GM13976 (cell line): Measurements from ENCODE around the gene ADRA2B.

Experiments
- DNase-seq: peaks from one replicate; pipeline ENCODE4 v3.0.0; 2012; ENCODE audit warnings: low spot score
- in situ Hi-C: fragments of 300-500 bp; cut with MboI; formaldehyde crosslinking; loops from one replicate; pipeline ENCODE4 v1.12.0; 2022; ENCODE audit warnings: low sequenced_read_pairs, mixed read lengths, inconsistent platforms; ENCODE audit not compliant: unreplicated experiment
- TF ChIP-seq, protein P1 (sequence below): IDR thresholded peaks from 2 replicates; pipeline ENCODE4 v1.5.1; 2012; ENCODE audit warnings: borderline replicate concordance, mild to moderate bottlenecking; ENCODE audit not compliant: insufficient read depth; ENCODE audit errors: extremely low read depth, missing control alignments, control extremely low read depth

ADRA2B gene

GRCh38 chr2:96105152-96105915 lies 11.0 kb downstream of the ADRA2B start:
- DNase-seq, result no peak
- TF ChIP-seq, protein P1, sequence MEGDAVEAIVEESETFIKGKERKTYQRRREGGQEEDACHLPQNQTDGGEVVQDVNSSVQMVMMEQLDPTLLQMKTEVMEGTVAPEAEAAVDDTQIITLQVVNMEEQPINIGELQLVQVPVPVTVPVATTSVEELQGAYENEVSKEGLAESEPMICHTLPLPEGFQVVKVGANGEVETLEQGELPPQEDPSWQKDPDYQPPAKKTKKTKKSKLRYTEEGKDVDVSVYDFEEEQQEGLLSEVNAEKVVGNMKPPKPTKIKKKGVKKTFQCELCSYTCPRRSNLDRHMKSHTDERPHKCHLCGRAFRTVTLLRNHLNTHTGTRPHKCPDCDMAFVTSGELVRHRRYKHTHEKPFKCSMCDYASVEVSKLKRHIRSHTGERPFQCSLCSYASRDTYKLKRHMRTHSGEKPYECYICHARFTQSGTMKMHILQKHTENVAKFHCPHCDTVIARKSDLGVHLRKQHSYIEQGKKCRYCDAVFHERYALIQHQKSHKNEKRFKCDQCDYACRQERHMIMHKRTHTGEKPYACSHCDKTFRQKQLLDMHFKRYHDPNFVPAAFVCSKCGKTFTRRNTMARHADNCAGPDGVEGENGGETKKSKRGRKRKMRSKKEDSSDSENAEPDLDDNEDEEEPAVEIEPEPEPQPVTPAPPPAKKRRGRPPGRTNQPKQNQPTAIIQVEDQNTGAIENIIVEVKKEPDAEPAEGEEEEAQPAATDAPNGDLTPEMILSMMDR, result no peak
- in situ Hi-C loops, result loop anchor here (25.0 kb wide), 1 partner anchor 93 kb away; no protein-coding TSS in a partner anchor

- TF ChIP-seq, protein P1, result no peak
- in situ Hi-C loops, result loop anchor here (25.0 kb wide), 1 partner anchor 92 kb away; no protein-coding TSS in a partner anchor
- no peak for DNase-seq
Observed at GRCh38 chr2:96104487-96104861, 11.9 kb downstream of the ADRA2B start.

GRCh38 chr2:96103761-96104486 lies 12.4 kb downstream of the ADRA2B start:
- in situ Hi-C loops, result loop anchor here (25.0 kb wide), 1 partner anchor 92 kb away; no protein-coding TSS in a partner anchor
- TF ChIP-seq, protein P1, result no peak
- no peak for DNase-seq

- no peak for DNase-seq
- in situ Hi-C loops, result loop anchor here (25.0 kb wide), 1 partner anchor 91 kb away; no protein-coding TSS in a partner anchor
Observed at GRCh38 chr2:96103187-96103601, 13.2 kb downstream of the ADRA2B start.

GRCh38 chr2:96102596-96103186 lies 13.7 kb downstream of the ADRA2B start:
- in situ Hi-C loops, result loop anchor here (25.0 kb wide), 1 partner anchor 90 kb away; no protein-coding TSS in a partner anchor
- DNase-seq, result no peak
- TF ChIP-seq, protein P1, result no peak

More at GRCh38 chr2:96103187-96103601, 13.2 kb downstream of the ADRA2B start:
- TF ChIP-seq, protein P1, result no peak

DNA sequence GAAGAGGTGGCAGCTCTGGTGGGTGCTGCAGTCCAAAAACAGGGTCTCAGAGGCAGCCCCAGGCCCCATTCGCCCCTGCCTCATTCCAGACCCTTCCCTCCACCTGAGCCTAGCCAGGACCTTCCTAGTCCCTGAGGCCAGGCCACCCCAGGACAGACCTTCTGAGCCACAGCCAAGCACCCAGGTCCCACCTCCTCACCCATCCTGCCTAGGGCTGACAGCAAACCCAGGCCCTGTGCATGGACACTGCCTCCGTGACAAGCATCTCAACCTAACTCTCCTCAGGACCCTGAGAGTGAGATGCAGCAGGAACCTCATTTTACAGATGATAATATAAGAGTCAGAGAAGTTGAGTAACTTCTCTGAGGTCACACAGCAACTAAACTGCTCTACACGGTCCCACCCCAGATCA lies 15.5 kb downstream of the ADRA2B start:
- DNase-seq, result no peak
- in situ Hi-C loops, result loop anchor here (25.0 kb wide), 1 partner anchor 89 kb away; no protein-coding TSS in a partner anchor
- TF ChIP-seq, protein P1, result no peak
